OCI-LY1 (cell line): ENCODE measurements around the gene ARIH2.

Experiments
- CTCF ChIP-seq: fragments of 200-600 bp; sonication (generic), shearing (Covaris generic); IDR thresholded peaks from 2 replicates; pipeline ENCODE4 v1.5.1; 2017; ENCODE audit warnings: mild to moderate bottlenecking, antibody characterized with exemption, low read length, moderate library complexity, mixed read lengths
- EZH2 ChIP-seq: fragments of 200-600 bp; sonication (generic), shearing (Covaris generic); IDR thresholded peaks from 2 replicates; pipeline ENCODE4 v1.8.0; 2017; ENCODE audit warnings: borderline replicate concordance, mixed run types, mild to moderate bottlenecking, antibody characterized with exemption, low read length, moderate library complexity, mixed read lengths

GRCh38 chr3:48963591-48963990 is 44.9 kb downstream of the ARIH2 start:
- no peak for TF ChIP-seq CTCF
- no peak for TF ChIP-seq EZH2
